ENCODE data around the gene NTRK2. TPM values are rescaled to one million over a fixed set of nuclear protein-coding genes. Genes with fewer than 3 reads are reported as not detected.

The NTRK2 gene
- total RNA-seq, 1 experiment from 2014 or later, result under 0.01 TPM

DNA sequence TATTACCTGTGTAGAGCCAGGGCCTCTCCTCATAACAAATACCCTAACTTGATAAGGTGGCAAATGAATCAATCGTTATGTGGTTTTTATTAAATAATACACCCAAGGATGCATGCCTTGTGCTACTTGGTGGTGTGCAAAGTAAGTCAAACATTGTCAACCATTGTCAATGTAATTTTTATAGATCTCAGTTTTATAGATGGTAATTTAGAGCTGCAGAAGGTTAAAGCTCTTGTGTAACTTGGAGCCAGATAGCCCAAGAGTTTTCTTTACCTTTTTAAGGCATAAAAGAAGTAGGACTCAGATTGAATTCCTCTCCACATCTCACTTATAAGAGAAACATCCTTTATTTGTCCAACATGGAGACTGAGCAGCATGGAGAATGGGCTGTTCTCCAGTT lies 304.7 kb downstream of the NTRK2 start:
- no peak for DNase-seq (ENCODE audit: low read depth)

DNA sequence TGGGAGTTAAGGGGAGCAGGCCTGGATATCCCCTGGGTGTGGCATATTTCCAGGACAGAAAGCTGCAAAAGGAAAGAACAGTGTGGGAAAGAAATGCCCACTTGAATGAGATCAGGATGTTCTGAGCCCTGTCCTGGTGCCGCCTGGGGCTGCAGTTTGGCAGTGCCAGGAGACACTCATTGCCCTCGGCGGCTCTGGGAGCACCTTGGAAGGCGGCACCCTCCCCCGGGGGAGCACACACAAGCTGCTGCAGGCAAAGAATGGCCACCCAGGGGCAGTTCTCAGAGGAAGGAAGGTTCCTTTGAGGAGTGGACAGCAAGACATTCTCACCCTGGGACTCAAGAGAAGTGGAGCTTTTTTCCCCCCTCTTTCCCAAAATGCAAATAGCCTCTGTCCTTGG lies 305.3 kb downstream of the NTRK2 start:
- DNase-seq (ENCODE audit: low read depth), result no peak

DNA sequence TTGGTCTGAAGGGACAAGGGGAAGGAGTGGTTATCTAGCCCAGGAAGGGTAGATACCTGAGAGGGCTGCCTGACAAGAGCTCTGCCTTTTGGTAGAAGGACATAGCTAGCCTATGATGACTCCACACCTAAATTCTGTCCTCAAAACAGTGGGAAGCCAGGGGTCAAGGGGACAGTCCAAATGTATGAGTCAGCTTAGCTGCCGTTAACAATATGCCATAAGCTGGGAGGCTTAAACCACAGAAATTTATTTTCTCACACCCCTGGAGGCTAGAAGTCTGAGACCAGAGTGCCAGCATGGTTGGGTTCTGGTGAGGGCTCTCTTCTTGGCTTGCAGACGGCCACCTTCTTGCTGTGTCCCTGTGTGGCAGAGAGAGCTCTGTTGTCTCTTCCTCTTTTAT lies 306.4 kb downstream of the NTRK2 start:
- no peak for DNase-seq (ENCODE audit: low read depth)

GRCh38 chr9:84978661-84979060 lies 309.1 kb downstream of the NTRK2 start:
- DNase-seq (ENCODE audit: low read depth), result no peak

- DNase-seq (ENCODE audit: low read depth), result no peak
Observed at GRCh38 chr9:84983749-84984148, 314.2 kb downstream of the NTRK2 start.

DNA sequence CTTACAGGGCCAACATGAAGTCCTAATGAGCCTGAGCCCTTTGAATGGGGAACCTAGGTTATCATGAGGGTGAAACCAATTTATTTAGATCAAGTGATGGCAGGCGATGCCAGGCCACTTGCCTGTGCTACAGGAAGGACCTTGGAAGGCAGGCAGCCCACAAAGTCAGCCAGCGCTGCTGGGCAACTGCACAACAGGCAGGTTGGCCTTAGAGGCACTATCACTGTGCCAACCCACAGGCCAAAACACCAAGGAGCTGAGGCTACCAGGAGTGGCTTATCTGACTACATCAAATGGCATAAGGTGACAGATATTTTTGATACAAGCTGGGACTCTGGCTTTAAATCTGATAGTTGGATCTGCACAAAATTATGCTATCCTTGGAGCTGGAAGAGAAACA lies 319.1 kb downstream of the NTRK2 start:
- DNase-seq (ENCODE audit: low read depth), result no peak

DNA sequence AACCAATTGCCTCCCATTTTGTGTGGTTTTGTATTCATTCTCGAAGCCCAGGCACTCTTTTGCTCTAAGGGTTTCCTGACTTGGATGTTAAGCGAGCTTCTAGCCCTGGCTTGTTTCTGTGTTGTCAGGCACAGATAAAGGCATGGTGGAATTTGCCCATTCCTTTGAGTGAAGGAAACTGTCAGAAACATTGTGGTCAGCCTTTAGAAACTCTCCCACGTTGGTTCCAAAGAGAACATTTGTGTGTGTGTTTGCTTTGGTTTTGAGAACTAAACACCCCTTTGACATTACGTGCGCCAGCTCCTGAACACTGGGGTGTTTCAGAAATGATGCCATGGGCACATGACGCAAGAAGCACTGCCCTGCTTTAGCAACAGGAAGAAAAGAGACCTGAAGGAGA lies 320.9 kb downstream of the NTRK2 start:
- DNase-seq (ENCODE audit: low read depth), result peak; percentile 32

DNA sequence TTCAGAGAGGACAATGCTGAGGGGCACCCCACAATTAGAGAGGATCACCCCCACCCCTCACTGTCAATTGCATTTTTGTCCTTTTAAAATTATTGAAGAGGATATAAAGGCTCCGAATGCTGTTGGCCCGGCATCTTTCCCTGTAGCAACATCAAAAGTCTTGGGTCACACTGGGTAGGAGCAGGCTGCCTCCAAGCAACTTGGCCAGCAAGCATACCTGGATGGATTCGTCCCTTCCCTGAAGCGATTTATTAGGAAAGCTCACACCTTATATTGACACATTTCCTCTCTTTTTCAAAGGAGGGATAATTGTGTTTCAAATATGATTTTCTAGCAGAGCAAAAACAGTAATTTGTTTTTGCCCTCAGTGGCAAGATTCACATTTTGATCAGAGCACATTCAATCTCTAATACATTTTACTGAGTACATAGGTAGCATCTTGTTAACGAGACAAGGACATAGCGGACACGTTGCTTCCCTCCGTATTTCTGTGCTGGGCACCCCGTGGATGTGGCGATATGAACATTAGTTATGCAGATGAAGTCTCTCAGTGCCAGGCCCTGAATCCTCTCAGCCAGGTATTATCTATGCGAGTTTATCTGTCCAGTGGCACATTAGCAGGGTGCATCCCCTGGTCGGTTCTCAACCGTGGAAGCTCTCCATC lies 321.5 kb downstream of the NTRK2 start:
- no peak for DNase-seq (ENCODE audit: low read depth)

DNA sequence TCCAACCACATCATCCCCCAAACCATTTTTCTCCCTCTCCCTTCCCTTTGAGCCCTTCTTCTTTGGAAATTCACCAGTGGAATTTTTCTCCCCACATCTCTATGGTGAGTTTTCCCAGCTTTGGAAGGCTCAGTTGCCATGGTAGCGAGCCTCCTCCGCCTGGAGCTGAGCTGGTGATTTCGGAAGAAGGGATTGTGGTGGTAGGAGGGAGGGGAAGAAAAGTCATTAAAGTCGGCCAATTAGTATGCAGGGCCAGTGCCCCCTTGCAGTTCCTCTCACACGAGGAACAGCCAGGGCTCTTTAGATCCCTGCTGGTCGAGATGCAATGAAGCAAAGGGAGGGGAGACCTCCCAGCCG lies 322.0 kb downstream of the NTRK2 start:
- DNase-seq (ENCODE audit: low read depth), result no peak

DNA sequence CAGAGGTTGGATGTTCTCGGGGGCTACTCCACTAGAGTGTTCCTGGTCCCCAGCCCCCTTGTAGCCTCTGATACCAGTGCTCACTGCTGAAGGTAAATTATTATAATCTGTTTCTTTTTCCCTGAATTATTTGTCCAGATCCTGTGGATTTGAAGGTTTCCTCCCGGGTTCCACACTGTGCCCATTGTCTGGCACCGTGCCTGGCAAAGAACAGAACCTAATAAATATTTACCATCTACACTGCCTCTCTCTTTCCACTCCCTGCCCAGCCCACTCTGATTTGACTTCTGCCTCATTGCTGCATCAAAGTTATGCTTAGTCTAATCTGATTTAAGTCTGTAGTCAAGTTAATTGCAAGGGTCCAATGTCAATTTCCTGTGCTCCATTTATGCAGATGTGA lies 322.9 kb downstream of the NTRK2 start:
- DNase-seq (ENCODE audit: low read depth), result no peak

GRCh38 chr9:84993105-84993504 lies 323.6 kb downstream of the NTRK2 start:
- DNase-seq (ENCODE audit: low read depth), result no peak

DNA sequence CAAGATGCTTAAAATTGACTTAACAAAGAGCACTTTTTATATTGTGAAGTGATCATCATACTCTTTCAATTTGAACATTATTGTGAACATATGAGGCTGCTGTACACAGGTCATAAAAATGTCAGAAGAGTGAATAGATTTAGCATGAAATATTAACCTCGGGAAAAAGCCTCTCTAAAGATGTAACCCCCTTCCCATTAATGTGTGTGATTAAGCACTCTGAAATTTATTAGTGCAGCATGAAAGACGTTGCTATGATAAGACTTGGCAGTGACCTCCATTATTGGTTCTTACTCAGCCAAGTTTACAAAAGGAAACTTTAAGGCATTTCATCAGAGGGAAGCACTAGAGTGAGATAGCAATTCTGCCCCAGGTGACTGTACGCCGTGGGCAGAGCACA lies 326.5 kb downstream of the NTRK2 start:
- no peak for DNase-seq (ENCODE audit: low read depth)

- no peak for DNase-seq (ENCODE audit: low read depth)
Observed at GRCh38 chr9:84996716-84997115, 327.2 kb downstream of the NTRK2 start.

DNA sequence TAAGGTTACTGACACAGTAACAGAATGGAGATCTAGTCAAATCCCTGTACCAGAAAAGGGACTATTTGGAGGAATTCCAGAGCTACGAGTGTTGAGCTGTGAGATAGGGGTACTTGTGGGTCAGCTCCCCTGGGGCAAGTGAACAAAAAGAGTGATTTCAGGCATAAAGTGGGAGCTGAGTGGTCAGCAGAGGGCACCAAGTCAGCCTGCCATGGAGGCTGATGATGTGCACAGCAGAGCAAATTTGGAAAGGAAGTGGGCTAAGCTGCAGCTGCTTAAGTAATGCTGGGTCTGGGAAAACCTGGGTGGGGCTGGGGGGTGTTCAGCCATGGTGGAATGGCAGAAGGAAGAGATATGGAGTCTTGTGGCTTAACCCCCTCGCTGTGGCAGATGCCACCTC lies 327.9 kb downstream of the NTRK2 start:
- DNase-seq (ENCODE audit: low read depth), result no peak

- DNase-seq (ENCODE audit: low read depth), result no peak
Observed at GRCh38 chr9:84998639-84999038, 329.1 kb downstream of the NTRK2 start.

GRCh38 chr9:84999788-85000187 lies 330.3 kb downstream of the NTRK2 start:
- no peak for DNase-seq (ENCODE audit: low read depth)

DNA sequence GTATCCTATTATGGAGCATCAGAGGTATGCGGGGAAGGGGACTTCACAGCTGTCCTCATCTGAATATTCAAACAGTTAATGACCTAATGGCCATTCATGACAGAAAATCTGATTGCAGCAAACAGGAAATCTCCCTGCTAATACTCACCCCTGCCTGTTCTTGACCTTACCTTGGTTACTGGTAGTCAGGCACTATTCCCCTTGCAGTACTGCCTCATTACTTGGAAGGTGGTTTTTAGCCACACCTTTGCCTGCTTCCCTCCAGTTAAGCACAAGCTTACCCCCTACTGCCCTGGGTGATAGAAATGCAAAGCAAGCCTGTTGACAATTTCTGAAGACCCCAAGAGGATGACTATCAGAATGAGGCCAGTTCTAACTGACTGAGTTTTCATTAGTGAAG lies 332.4 kb downstream of the NTRK2 start:
- DNase-seq (ENCODE audit: low read depth), result no peak

- DNase-seq (ENCODE audit: low read depth), result no peak
Observed at GRCh38 chr9:85004818-85005413, 335.4 kb downstream of the NTRK2 start.

DNA sequence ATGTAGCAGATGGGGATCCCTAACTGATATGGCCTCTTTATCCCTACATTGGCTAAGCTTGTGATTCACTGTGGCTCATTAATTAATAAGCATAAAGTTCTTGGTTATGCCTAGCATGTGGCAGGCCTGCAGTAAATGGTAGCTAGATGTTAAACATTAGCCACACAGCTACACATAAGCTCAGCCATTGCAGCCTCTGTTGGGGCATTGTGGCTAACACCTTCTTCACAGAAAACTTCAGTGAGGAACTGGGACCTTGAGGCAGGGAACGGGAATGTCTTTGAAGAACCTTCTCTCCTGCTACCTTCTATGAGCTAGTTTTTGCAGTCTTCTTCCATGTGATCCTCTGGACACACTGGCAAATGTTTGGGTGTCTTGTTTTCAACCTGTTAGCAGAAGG lies 338.2 kb downstream of the NTRK2 start:
- DNase-seq (ENCODE audit: low read depth), result no peak

- DNase-seq (ENCODE audit: low read depth), result no peak
Observed at GRCh38 chr9:85008215-85008614, 338.7 kb downstream of the NTRK2 start.

- DNase-seq (ENCODE audit: low read depth), result no peak
Observed at GRCh38 chr9:85009251-85009650, 339.7 kb downstream of the NTRK2 start.

- DNase-seq (ENCODE audit: low read depth), result no peak
Observed at GRCh38 chr9:85013703-85014102, 344.2 kb downstream of the NTRK2 start.

DNA sequence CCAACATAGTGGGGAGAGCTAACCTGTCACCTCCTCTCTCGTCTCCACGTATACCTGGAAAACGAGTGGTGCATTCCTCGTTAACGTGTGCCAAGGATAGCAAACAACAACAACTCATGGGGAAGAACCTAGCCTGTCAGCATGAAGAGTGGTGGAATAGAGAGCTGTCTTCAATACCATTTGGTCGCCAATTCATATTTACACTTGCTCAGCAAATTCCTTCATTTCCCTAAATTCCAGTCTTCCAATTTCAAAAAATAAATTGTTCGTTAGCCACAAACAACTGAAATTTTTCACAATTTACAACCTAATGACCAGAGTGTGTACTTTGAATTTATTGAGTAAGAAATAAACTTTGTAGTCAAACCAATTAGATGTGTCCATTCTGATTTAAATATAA lies 344.8 kb downstream of the NTRK2 start:
- DNase-seq (ENCODE audit: low read depth), result no peak

- DNase-seq (ENCODE audit: low read depth), result peak; percentile 25
Observed at GRCh38 chr9:85016384-85017006, 347.0 kb downstream of the NTRK2 start.

All from RPMI7951 (cell line).